ENCODE data around the gene IL4.
"Not testable (repeated sequence)": the region's sequence is repeated elsewhere in the genome, so short reads cannot be mapped to it uniquely, and the experiment has no call there.

Gene IL4

GRCh38 chr5:132673939-132674630, at the start of gene IL4:
Gene IL4, plus strand, starts transcription at chr5:132673989. Its CDS starts 62 bp downstream, at chr5:132674051.
- no peak for FAIRE-seq

GRCh38 chr5:132627470-132627869, 46.3 kb upstream of the IL4 start:
- no peak for FAIRE-seq

- FAIRE-seq = no peak
These were observed 45.0 kb upstream of the IL4 start for GRCh38 chr5:132628814-132629213.

GRCh38 chr5:132629230-132629944, 44.4 kb upstream of the IL4 start:
- FAIRE-seq = no peak

- FAIRE-seq = not testable (repeated sequence)
These were observed 40.2 kb upstream of the IL4 start for GRCh38 chr5:132633587-132633986.

- no peak for FAIRE-seq
These were observed 37.9 kb upstream of the IL4 start for GRCh38 chr5:132635873-132636272.

- FAIRE-seq = no peak
These were observed 36.5 kb upstream of the IL4 start for GRCh38 chr5:132637241-132637640.

GRCh38 chr5:132639706-132640130, 34.1 kb upstream of the IL4 start:
- no peak for FAIRE-seq

GRCh38 chr5:132640613-132641012, 33.2 kb upstream of the IL4 start:
- no peak for FAIRE-seq

- no peak for FAIRE-seq
These were observed 32.5 kb upstream of the IL4 start for GRCh38 chr5:132641241-132641723.

GRCh38 chr5:132641841-132642240, 31.9 kb upstream of the IL4 start:
- FAIRE-seq = no peak

- FAIRE-seq = no peak
These were observed 29.6 kb upstream of the IL4 start for GRCh38 chr5:132644177-132644576.

- no peak for FAIRE-seq
These were observed 27.1 kb upstream of the IL4 start for GRCh38 chr5:132646583-132647266.

GRCh38 chr5:132647473-132647872, 26.3 kb upstream of the IL4 start:
- no peak for FAIRE-seq

- no peak for FAIRE-seq
These were observed 25.4 kb upstream of the IL4 start for GRCh38 chr5:132648355-132648754.

GRCh38 chr5:132651838-132652469, 21.8 kb upstream of the IL4 start:
- FAIRE-seq = no peak

- no peak for FAIRE-seq
These were observed 20.1 kb upstream of the IL4 start for GRCh38 chr5:132653716-132654115.

- no peak for FAIRE-seq
These were observed 17.7 kb upstream of the IL4 start for GRCh38 chr5:132655821-132656773.

- FAIRE-seq = no peak
These were observed 16.9 kb upstream of the IL4 start for GRCh38 chr5:132656774-132657355.

GRCh38 chr5:132657676-132658380, 16.0 kb upstream of the IL4 start, which contains the start of gene IL13:
Gene IL13, plus strand, starts transcription at chr5:132658173. Its CDS starts 14 bp downstream, at chr5:132658187.
- FAIRE-seq = no peak

All from colon (tissue), 2 donors.